ENCODE measurements around the gene UNC13B. TPM values are rescaled to one million over a fixed set of nuclear protein-coding genes. Genes with fewer than 3 reads are reported as not detected.

UNC13B gene
- total RNA-seq, 6 experiments from 2014 or later: 18.2 to 21.4 (median 19.7) TPM

DNA sequence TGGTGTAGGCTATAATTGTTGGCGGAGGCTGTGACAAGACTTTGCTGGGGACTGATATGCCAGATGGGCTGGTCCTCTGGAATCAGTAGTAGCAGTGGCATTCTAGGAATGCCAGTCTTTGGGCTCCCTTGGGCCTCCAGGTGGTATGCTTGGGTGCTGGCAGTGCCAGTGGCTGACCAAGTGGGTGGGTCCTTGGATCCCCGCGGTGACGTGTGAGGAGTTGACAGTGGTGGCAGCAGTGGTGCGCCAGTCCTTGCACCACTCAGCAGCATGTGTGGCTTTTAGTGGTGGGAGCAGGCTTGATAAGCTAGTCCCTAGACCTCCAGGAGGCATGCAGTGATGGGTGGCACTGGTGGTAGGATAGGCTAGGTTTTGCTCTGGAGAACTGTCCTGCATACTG lies 63.9 kb downstream of the UNC13B start:
- Mint-ChIP-seq H3K9me3 (peaks cover 18% of the 10 kb centered on the region), H3K27ac (no peak overlapping the region), H3K4me3 (no peak overlapping the region), H3K27me3 (ENCODE audit: insufficient read depth) (peaks cover 2% of the 10 kb centered on the region), H3K4me1 (ENCODE audit: low read depth) (no peaks in the 10 kb centered on the region), H3K36me3 (ENCODE audit: low read depth) (peaks cover 35% of the 10 kb centered on the region)
- DNase-seq: no peak
- TF ChIP-seq, protein P1, sequence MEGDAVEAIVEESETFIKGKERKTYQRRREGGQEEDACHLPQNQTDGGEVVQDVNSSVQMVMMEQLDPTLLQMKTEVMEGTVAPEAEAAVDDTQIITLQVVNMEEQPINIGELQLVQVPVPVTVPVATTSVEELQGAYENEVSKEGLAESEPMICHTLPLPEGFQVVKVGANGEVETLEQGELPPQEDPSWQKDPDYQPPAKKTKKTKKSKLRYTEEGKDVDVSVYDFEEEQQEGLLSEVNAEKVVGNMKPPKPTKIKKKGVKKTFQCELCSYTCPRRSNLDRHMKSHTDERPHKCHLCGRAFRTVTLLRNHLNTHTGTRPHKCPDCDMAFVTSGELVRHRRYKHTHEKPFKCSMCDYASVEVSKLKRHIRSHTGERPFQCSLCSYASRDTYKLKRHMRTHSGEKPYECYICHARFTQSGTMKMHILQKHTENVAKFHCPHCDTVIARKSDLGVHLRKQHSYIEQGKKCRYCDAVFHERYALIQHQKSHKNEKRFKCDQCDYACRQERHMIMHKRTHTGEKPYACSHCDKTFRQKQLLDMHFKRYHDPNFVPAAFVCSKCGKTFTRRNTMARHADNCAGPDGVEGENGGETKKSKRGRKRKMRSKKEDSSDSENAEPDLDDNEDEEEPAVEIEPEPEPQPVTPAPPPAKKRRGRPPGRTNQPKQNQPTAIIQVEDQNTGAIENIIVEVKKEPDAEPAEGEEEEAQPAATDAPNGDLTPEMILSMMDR (IDR thresholded peaks at IDR 0.05): no peak

DNA sequence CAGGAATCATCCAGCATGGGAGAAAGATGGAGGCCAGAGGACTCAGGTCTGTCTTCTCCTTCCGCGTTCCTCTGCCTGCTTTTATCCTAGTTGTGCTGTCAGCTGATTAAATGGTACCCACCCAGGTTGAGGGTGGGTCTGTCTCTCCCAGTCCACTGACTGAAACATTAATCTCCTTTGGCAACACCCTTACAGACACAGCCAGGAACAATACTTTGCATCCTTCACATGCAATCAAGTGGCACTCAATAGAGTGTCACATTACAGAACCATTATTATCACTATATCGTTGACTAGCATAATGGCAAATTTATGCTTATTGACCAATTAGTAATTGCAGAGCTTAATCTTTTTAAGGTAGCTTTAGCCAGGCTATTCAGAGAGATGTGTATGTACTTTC lies 64.8 kb downstream of the UNC13B start:
- Mint-ChIP-seq H3K27me3 (ENCODE audit: insufficient read depth) (no peaks in the 10 kb centered on the region; the same call in 1 of the 2 replicates), H3K36me3 (ENCODE audit: low read depth) (peaks cover 30% of the 10 kb centered on the region), H3K4me3 (no peak overlapping the region), H3K27ac (no peak overlapping the region), H3K4me1 (ENCODE audit: low read depth) (no peaks in the 10 kb centered on the region), H3K9me3 (peaks cover 18% of the 10 kb centered on the region)
- TF ChIP-seq, protein P1 (IDR thresholded peaks at IDR 0.05): no peak
- no peak for DNase-seq

DNA sequence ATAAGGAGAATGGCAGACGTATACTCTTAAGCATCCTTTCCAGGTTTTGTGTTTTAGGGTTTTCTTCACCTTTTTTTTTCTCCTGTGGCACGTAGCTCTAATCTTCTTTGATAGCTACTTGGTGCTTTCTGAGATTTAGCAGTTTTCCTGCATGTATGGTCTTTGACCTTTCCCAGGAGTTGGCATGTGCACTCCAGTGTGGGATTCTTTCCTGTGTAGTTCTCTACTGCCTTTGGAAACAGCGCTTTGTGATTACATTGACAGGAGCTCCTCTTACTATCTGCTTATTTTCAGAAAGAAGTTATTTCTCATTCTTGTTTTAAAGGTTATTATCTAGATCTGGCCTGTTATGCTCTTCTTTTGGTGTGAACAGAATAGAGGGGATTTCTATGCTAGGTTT lies 65.5 kb downstream of the UNC13B start:
- no peak overlapping the region for H3K4me3 Mint-ChIP-seq
- TF ChIP-seq, protein P1 (IDR thresholded peaks at IDR 0.05): no peak
- no peak overlapping the region for H3K27ac Mint-ChIP-seq
- no peaks in the 10 kb centered on the region; the same call in 1 of the 2 replicates for H3K27me3 Mint-ChIP-seq (ENCODE audit: insufficient read depth)
- no peaks in the 10 kb centered on the region for H3K4me1 Mint-ChIP-seq (ENCODE audit: low read depth)
- peaks cover 18% of the 10 kb centered on the region for H3K9me3 Mint-ChIP-seq
- DNase-seq: no peak
- peaks cover 23% of the 10 kb centered on the region for H3K36me3 Mint-ChIP-seq (ENCODE audit: low read depth)

DNA sequence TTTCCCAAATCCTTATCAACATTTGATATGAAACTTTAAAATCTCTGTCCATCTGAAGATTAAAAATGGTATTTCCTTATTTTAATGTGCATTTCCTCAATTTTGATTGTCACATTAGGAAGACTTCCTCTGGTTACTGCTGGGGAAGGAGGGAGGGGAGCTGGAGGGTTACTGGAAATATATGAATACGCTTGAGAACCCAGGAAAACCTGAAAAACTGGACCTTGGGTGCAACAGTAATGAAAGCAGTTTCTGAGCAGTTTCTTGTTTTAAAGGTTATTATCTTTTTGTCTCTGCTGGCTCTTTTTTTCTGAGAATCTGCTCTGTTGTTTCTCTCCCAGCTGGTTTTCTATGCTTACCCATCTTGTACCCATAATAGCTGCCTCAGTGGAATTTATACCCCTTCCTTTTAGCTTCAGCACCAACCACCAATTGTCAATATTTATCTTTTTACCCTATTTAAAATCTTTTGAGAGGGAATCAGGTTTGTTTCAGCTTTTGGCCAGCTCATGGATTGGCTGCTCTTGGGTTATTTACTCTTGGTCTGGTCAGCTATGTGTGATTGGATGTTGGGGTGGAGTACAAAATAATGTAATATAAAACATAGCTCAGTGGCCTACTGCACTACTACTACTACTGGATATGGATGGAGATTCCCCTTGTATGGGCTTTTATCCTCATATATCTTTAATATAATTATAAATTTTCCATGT lies 67.4 kb downstream of the UNC13B start:
- DNase-seq: no peak
- H3K27ac Mint-ChIP-seq: no peak overlapping the region
- H3K9me3 Mint-ChIP-seq: peaks cover 1% of the 10 kb centered on the region; the same call in 1 of the 2 replicates
- TF ChIP-seq, protein P1 (IDR thresholded peaks at IDR 0.05): no peak
- H3K4me1 Mint-ChIP-seq (ENCODE audit: low read depth): no peaks in the 10 kb centered on the region
- no peaks in the 10 kb centered on the region; the same call in 1 of the 2 replicates for H3K27me3 Mint-ChIP-seq (ENCODE audit: insufficient read depth)
- no peak overlapping the region for H3K4me3 Mint-ChIP-seq
- H3K36me3 Mint-ChIP-seq (ENCODE audit: low read depth): peaks cover 5% of the 10 kb centered on the region; the same call in 1 of the 2 replicates

DNA sequence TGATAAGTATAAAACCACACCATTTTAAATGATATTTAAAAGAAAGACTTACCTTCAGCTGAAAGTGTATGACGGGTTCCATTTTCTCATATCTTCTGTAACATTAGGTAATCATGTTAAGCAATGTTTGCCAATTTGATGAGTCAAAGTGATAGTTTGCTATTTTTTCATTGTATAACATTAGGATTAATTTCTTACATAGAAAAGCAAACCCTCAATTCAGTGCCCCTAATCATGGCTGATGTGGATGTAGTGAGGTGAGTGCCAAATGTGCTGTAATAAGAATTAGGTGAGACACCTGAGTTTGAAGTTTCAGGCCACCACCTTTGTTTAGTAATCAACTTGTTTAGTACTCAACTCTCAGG lies 68.0 kb downstream of the UNC13B start:
- Mint-ChIP-seq H3K4me3 (no peak overlapping the region), H3K9me3 (no peaks in the 10 kb centered on the region), H3K36me3 (ENCODE audit: low read depth) (no peaks in the 10 kb centered on the region), H3K27me3 (ENCODE audit: insufficient read depth) (no peaks in the 10 kb centered on the region; the same call in 1 of the 2 replicates), H3K4me1 (ENCODE audit: low read depth) (no peaks in the 10 kb centered on the region), H3K27ac (no peak overlapping the region)
- DNase-seq: no peak
- TF ChIP-seq, protein P1 (IDR thresholded peaks at IDR 0.05): no peak
